ENCODE measurements around the gene PDE11A. TPM values are rescaled to one million over a fixed set of nuclear protein-coding genes. Genes with fewer than 3 reads are reported as not detected.
A peak's percentile ranks its signal among the peaks of the same experiment; 100 is the strongest.

The PDE11A gene
- total and polyA plus RNA-seq, 2 experiments from 2014 or later, result 0.08 to 0.73 TPM

GRCh38 chr2:178074123-178075005, 1.8 kb upstream of the PDE11A start (continued):
- no peak for TF ChIP-seq REST (IDR thresholded peaks at IDR 0.05; ENCODE audit: unreplicated experiment)
- no peak for TF ChIP-seq ETS1 (IDR thresholded peaks at IDR 0.05)
- no peak for TF ChIP-seq NANOG (IDR thresholded peaks at IDR 0.05; ENCODE audit: borderline replicate concordance)
- no peak for TF ChIP-seq JUNB (IDR thresholded peaks at IDR 0.05; ENCODE audit: unreplicated experiment)

GRCh38 chr2:178072000-178072382, 586 bp downstream of the PDE11A start:
- Histone ChIP-seq H3K27ac (ENCODE audit: low read depth) (no peak overlapping the region), H3K4me1 (ENCODE audit: insufficient read depth) (peaks cover 6% of the 10 kb centered on the region; the same call in 1 of the 2 replicates), H2AFZ (peak overlapping the region; percentile 100), H3K79me2 (replicated peaks; ENCODE audit: insufficient read depth) (no peaks in the 10 kb centered on the region), H3K36me3 (ENCODE audit: insufficient read depth) (no peaks in the 10 kb centered on the region), H3K4me2 (peak overlapping the region; percentile 97), H3K27me3 (ENCODE audit: insufficient read depth) (peaks cover 33% of the 10 kb centered on the region), H4K20me1 (replicated peaks; ENCODE audit: insufficient read depth) (no peaks in the 10 kb centered on the region), H3F3A (replicated peaks; ENCODE audit: low read depth) (no peaks in the 10 kb centered on the region), H3K4me3 (peak overlapping the region; percentile 90), H3K9me2 (ENCODE audit: insufficient read depth) (no peaks in the 10 kb centered on the region)
- H3K27me3 Mint-ChIP-seq (ENCODE audit: insufficient read depth, low read depth, poor library complexity), result peaks cover 14% of the 10 kb centered on the region
- peak; percentile 8 for ATAC-seq
- no peak for DNase-seq (ENCODE audit: low spot score)
- TF ChIP-seq EZH2phosphoT487 (IDR thresholded peaks at IDR 0.05; ENCODE audit: unreplicated experiment) (no peak), CREB1 (CRISPR knock-in tag; IDR thresholded peaks at IDR 0.05; ENCODE audit: low read depth) (no peak), ZNF114 (CRISPR knock-in tag; IDR thresholded peaks at IDR 0.05) (no peak), ZNF331 (CRISPR knock-in tag; IDR thresholded peaks at IDR 0.05; ENCODE audit: low read depth) (no peak), NANOG (IDR thresholded peaks at IDR 0.05; ENCODE audit: borderline replicate concordance) (no peak), EZH2 (IDR thresholded peaks at IDR 0.05; ENCODE audit: low read depth, unreplicated experiment) (no peak), CTCF (conservative IDR thresholded peaks at IDR 0.05; ENCODE audit: low read depth in 2 of 2) (no peak), POLR2AphosphoS5 (IDR thresholded peaks at IDR 0.05; ENCODE audit: low read depth) (no peak)
- H3K9me3 Mint-ChIP-seq, result no peaks in the 10 kb centered on the region
- peaks cover 9% of the 10 kb centered on the region for H3K4me1 Mint-ChIP-seq
- no peak overlapping the region for H3K27ac Mint-ChIP-seq
- H3K4me3 Mint-ChIP-seq, result peak overlapping the region; percentile 89
- H3K36me3 Mint-ChIP-seq (ENCODE audit: low read depth), result no peaks in the 10 kb centered on the region
